Activated naive CD8-positive, alpha-beta T cell treated with anti-CD3 and anti-CD28 coated beads, Interleukin-2, amount 50 U/mL, for 24 hours (primary cell): ENCODE data around the gene BCL7A.
"Not testable (repeated sequence)": the region's sequence is repeated elsewhere in the genome, so short reads cannot be mapped to it uniquely, and the experiment has no call there.

Experiments
- ATAC-seq: fragments of 150-1000 bp; cut with Tn5 transposase; one replicate; pipeline ENCODE4 v1.10.0; 2021
- DNase-seq: peaks from one replicate; pipeline ENCODE4 v3.0.0; 2021
- H3K27ac Mint-ChIP-seq: one replicate; pipeline ENCODE4 v1.8.0; 2021; ENCODE audit warnings: mild to moderate bottlenecking, mixed read lengths
- H3K27me3 Mint-ChIP-seq: one replicate; pipeline ENCODE4 v1.8.0; 2021; ENCODE audit warnings: mixed read lengths
- H3K36me3 Mint-ChIP-seq: one replicate; pipeline ENCODE4 v1.8.0; 2021; ENCODE audit warnings: low read depth, mixed read lengths
- H3K4me1 Mint-ChIP-seq: one replicate; pipeline ENCODE4 v1.8.0; 2021; ENCODE audit warnings: mixed read lengths
- H3K4me3 Mint-ChIP-seq: one replicate; pipeline ENCODE4 v1.8.0; 2021; ENCODE audit warnings: mild to moderate bottlenecking, moderate library complexity, mixed read lengths
- H3K9me3 Mint-ChIP-seq: one replicate; pipeline ENCODE4 v1.8.0; 2021; ENCODE audit warnings: mixed read lengths

Gene BCL7A

GRCh38 chr12:122028905-122029560 lies 7.3 kb downstream of the BCL7A start:
- ATAC-seq (peak; percentile 67), DNase-seq (peak; percentile 50)
- Mint-ChIP-seq H3K27me3 (peaks cover 2% of the 10 kb centered on the region), H3K4me3 (no peak overlapping the region), H3K27ac (peak overlapping the region; percentile 44), H3K9me3 (no peaks in the 10 kb centered on the region), H3K36me3 (no peaks in the 10 kb centered on the region), H3K4me1 (peaks cover 22% of the 10 kb centered on the region)

- ATAC-seq, result no peak
- H3K4me3 Mint-ChIP-seq, result no peak overlapping the region
These were observed 8.1 kb downstream of the BCL7A start for GRCh38 chr12:122029620-122030423.

GRCh38 chr12:122030424-122031035 lies 8.8 kb downstream of the BCL7A start:
- no peaks in the 10 kb centered on the region for H3K36me3 Mint-ChIP-seq
- H3K4me1 Mint-ChIP-seq, result peaks cover 22% of the 10 kb centered on the region
- H3K4me3 Mint-ChIP-seq, result no peak overlapping the region
- H3K27ac Mint-ChIP-seq, result no peak overlapping the region
- no peak for ATAC-seq
- H3K27me3 Mint-ChIP-seq, result peaks cover 2% of the 10 kb centered on the region
- H3K9me3 Mint-ChIP-seq, result no peaks in the 10 kb centered on the region
- DNase-seq, result no peak

More at GRCh38 chr12:122029620-122030423, 8.1 kb downstream of the BCL7A start:
- Mint-ChIP-seq H3K27ac (no peak overlapping the region), H3K36me3 (no peaks in the 10 kb centered on the region), H3K4me1 (peaks cover 22% of the 10 kb centered on the region), H3K9me3 (no peaks in the 10 kb centered on the region), H3K27me3 (peaks cover 2% of the 10 kb centered on the region)
- no peak for DNase-seq

GRCh38 chr12:122031342-122032216 lies 9.9 kb downstream of the BCL7A start:
- H3K4me1 Mint-ChIP-seq, result peaks cover 20% of the 10 kb centered on the region

GRCh38 chr12:122032580-122032979 lies 10.9 kb downstream of the BCL7A start:
- Mint-ChIP-seq H3K36me3 (peaks cover 1% of the 10 kb centered on the region), H3K27ac (no peak overlapping the region), H3K4me1 (peaks cover 18% of the 10 kb centered on the region), H3K9me3 (no peaks in the 10 kb centered on the region), H3K4me3 (no peak overlapping the region), H3K27me3 (peaks cover 2% of the 10 kb centered on the region)
- no peak for DNase-seq
- no peak for ATAC-seq

More at GRCh38 chr12:122031342-122032216, 9.9 kb downstream of the BCL7A start:
- ATAC-seq (peak; percentile 69), DNase-seq (peak; percentile 81)
- no peaks in the 10 kb centered on the region for H3K9me3 Mint-ChIP-seq
- no peaks in the 10 kb centered on the region for H3K36me3 Mint-ChIP-seq
- peaks cover 2% of the 10 kb centered on the region for H3K27me3 Mint-ChIP-seq
- H3K27ac Mint-ChIP-seq, result no peak overlapping the region
- H3K4me3 Mint-ChIP-seq, result no peak overlapping the region

GRCh38 chr12:122035292-122035691 lies 13.6 kb downstream of the BCL7A start:
- Mint-ChIP-seq H3K36me3 (peaks cover 1% of the 10 kb centered on the region), H3K27me3 (no peaks in the 10 kb centered on the region), H3K4me1 (peaks cover 3% of the 10 kb centered on the region), H3K27ac (no peak overlapping the region), H3K9me3 (no peaks in the 10 kb centered on the region), H3K4me3 (no peak overlapping the region)
- no peak for DNase-seq
- no peak for ATAC-seq

GRCh38 chr12:122036153-122036552 lies 14.5 kb downstream of the BCL7A start:
- Mint-ChIP-seq H3K4me1 (peaks cover 3% of the 10 kb centered on the region), H3K9me3 (no peaks in the 10 kb centered on the region), H3K27ac (no peak overlapping the region), H3K27me3 (no peaks in the 10 kb centered on the region), H3K36me3 (peaks cover 1% of the 10 kb centered on the region), H3K4me3 (no peak overlapping the region)
- ATAC-seq (no peak), DNase-seq (no peak)

- ATAC-seq, result no peak
- Mint-ChIP-seq H3K36me3 (peaks cover 3% of the 10 kb centered on the region), H3K4me3 (no peak overlapping the region), H3K27me3 (no peaks in the 10 kb centered on the region), H3K27ac (no peak overlapping the region), H3K9me3 (no peaks in the 10 kb centered on the region), H3K4me1 (no peaks in the 10 kb centered on the region)
- no peak for DNase-seq
These were observed 19.1 kb downstream of the BCL7A start for GRCh38 chr12:122040579-122041386.

- not testable (repeated sequence) for H3K9me3 Mint-ChIP-seq, ATAC-seq, H3K4me1 Mint-ChIP-seq, H3K27me3 Mint-ChIP-seq, H3K4me3 Mint-ChIP-seq, DNase-seq, H3K36me3 Mint-ChIP-seq, H3K27ac Mint-ChIP-seq
These were observed 19.8 kb downstream of the BCL7A start for GRCh38 chr12:122041458-122041857.

GRCh38 chr12:122042910-122043309 lies 21.2 kb downstream of the BCL7A start:
- Mint-ChIP-seq H3K4me3 (no peak overlapping the region), H3K9me3 (no peaks in the 10 kb centered on the region), H3K27ac (no peak overlapping the region), H3K4me1 (no peaks in the 10 kb centered on the region), H3K36me3 (peaks cover 2% of the 10 kb centered on the region), H3K27me3 (no peaks in the 10 kb centered on the region)
- DNase-seq, result no peak
- ATAC-seq, result no peak

GRCh38 chr12:122043476-122043875 lies 21.8 kb downstream of the BCL7A start:
- Mint-ChIP-seq H3K36me3 (peaks cover 2% of the 10 kb centered on the region), H3K4me3 (no peak overlapping the region), H3K9me3 (no peaks in the 10 kb centered on the region), H3K27ac (no peak overlapping the region), H3K4me1 (no peaks in the 10 kb centered on the region), H3K27me3 (no peaks in the 10 kb centered on the region)
- DNase-seq, result no peak
- no peak for ATAC-seq

- ATAC-seq (no peak), DNase-seq (no peak)
- peaks cover 2% of the 10 kb centered on the region for H3K36me3 Mint-ChIP-seq
- no peaks in the 10 kb centered on the region for H3K9me3 Mint-ChIP-seq
- no peaks in the 10 kb centered on the region for H3K4me1 Mint-ChIP-seq
- no peak overlapping the region for H3K4me3 Mint-ChIP-seq
- H3K27ac Mint-ChIP-seq, result no peak overlapping the region
- no peaks in the 10 kb centered on the region for H3K27me3 Mint-ChIP-seq
These were observed 23.6 kb downstream of the BCL7A start for GRCh38 chr12:122045262-122045661.

GRCh38 chr12:122046145-122046544 lies 24.5 kb downstream of the BCL7A start:
- ATAC-seq, result no peak
- no peak overlapping the region for H3K27ac Mint-ChIP-seq
- H3K4me1 Mint-ChIP-seq, result no peaks in the 10 kb centered on the region
- DNase-seq, result no peak
- H3K36me3 Mint-ChIP-seq, result peaks cover 2% of the 10 kb centered on the region
- H3K27me3 Mint-ChIP-seq, result no peaks in the 10 kb centered on the region
- no peaks in the 10 kb centered on the region for H3K9me3 Mint-ChIP-seq
- H3K4me3 Mint-ChIP-seq, result no peak overlapping the region
